GM12875 (cell line): Measurements from ENCODE around the gene ITSN2.
"Not testable (repeated sequence)": the region's sequence is repeated elsewhere in the genome, so short reads cannot be mapped to it uniquely, and the experiment has no call there.

ENCODE experiments used
- H3K4me3 ChIP-seq: one replicate; pipeline ENCODE4 v1.5.1; 2011; ENCODE audit warnings: low read depth, low read length, control low read depth
- TF ChIP-seq, protein P1 (sequence below): IDR thresholded peaks from 2 replicates; pipeline ENCODE4 v1.5.1; 2011; ENCODE audit warnings: low read depth, mild to moderate bottlenecking, control low read depth, inconsistent platforms, low read length, moderate library complexity, borderline replicate concordance; ENCODE audit not compliant: insufficient read depth

ITSN2 gene

DNA sequence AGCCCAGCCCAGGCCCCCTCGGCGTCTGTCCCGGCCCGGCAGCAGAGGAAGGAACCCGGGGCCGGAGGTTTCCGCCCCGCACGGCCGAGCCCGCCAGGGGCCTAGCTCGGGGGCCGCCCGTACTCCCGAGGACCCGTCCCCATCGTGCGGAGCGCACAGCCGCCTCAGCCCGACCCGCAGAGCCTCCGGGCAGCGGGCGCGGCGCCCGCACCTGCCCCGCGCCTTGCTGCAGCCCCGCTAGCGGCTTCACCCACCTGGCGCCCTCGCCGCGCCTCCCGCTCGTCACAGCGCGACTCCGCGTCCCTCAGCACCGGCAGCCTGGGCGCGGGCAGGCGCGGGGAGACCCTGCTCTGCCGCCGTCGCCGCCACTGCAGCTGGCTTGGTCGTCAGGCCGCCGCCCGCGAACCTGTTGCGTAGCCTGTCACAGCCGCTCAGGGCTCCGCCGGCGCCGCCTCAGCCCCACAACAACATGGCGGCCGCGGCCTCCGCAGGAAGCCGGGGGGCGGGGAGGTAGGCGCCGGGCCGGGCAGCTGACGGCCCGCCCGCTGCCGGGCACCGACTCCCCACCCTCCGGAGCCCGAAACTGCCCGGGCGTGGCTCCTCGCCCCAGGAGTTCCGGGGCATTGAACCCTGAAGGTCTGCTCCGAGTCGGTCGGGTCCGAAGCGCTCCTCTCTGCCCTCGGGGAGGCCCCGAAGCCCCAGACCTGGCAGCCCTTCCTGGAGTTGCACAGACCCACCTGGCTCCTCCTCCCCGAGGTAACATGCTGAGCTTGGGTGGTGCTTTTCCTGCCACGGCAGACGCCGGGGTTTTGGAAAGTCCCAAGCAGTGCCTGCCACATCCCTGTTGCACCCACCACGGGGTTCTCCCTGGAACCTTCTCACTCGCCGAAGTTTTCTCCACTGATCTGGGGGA is at the start of gene ITSN2:
ITSN2 (minus strand) TSS at position 487 of the 913 bp plus-strand sequence. CDS start 32,454 bp downstream, outside the sequence.
- TF ChIP-seq, protein P1, sequence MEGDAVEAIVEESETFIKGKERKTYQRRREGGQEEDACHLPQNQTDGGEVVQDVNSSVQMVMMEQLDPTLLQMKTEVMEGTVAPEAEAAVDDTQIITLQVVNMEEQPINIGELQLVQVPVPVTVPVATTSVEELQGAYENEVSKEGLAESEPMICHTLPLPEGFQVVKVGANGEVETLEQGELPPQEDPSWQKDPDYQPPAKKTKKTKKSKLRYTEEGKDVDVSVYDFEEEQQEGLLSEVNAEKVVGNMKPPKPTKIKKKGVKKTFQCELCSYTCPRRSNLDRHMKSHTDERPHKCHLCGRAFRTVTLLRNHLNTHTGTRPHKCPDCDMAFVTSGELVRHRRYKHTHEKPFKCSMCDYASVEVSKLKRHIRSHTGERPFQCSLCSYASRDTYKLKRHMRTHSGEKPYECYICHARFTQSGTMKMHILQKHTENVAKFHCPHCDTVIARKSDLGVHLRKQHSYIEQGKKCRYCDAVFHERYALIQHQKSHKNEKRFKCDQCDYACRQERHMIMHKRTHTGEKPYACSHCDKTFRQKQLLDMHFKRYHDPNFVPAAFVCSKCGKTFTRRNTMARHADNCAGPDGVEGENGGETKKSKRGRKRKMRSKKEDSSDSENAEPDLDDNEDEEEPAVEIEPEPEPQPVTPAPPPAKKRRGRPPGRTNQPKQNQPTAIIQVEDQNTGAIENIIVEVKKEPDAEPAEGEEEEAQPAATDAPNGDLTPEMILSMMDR, result no peak
- H3K4me3 ChIP-seq, result peak within 1 kb of the TSS; percentile 87

DNA sequence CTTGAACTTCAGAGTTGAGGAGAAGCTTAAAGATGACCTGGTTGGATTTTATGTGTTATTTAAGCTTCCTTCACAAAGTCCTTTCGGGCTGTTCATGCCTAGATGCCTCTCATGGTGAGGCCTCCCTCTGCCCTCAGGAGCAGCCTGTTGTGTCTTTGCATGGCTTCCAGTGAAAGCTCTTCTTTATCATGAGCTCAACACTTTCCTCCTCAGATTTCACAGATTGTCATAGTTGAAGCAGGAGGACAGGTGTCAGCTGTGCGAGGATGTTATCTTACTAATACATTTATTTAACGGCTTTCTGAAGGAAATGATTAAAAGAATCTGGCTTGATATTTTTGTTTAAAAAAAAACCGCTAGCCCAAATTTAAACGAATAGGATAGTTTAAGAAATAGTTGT is 48.8 kb upstream of the ITSN2 start:
- TF ChIP-seq, protein P1, result no peak
- no peak overlapping the region for H3K4me3 ChIP-seq

DNA sequence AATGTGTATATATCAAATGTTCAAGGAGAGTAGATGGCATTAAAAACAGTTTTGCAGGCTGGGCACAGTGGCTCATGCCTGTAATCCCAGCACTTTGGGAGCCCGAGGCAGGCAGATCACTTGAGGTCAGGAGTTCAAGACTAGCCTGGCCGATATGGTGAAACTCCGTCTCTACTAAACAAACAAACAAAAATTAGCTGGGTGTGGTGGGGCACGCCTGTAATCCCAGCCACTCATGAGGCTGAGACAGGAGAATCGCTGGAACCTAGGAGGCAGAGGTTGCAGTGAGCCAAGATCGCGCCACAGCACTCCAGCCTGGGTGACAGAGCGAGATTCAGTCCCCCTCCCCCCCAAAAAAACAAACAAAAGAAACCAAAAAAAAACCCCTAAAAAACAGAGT is 48.4 kb upstream of the ITSN2 start:
- H3K4me3 ChIP-seq, result not testable (repeated sequence)

DNA sequence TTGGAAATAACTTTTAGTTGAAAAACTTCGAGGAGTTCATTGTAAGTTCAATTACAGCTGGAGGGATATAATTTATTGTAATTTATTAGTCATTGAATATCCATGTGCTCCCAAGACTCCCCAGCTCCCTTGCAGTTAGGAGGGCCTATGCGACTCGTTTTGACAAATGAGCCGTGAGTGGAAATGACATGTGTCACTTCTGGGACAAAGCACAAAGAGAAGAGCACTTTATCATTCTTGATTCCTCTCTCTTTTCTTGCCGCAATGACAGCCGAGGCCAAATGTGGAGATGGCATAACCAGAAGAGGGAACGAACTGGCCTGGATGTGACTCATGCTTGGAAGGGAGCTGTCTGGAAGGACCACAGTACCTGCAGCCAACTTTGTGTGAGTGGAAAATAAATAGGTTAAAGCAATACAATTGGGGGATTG is 44.2 kb upstream of the ITSN2 start:
- no peak overlapping the region for H3K4me3 ChIP-seq
- TF ChIP-seq, protein P1, result no peak

DNA sequence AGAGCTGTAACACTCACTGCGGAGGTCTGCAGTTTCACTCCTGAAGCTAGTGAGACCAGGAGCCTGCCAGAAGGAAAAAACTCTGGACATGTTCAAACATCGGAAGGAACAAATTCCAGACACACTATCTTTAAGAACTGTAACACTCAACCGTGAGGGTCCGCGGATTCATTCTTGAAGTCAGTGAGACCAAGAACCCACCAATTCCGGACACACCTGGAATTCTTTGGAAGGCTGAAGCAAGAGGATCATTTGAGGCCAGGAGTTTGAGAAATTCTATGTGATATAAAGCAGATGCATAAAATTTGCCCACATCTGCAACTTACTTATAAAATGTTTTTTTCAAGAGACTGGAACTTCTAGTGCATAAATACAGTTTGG is 43.5 kb upstream of the ITSN2 start:
- TF ChIP-seq, protein P1, result no peak
- H3K4me3 ChIP-seq, result no peak overlapping the region

DNA sequence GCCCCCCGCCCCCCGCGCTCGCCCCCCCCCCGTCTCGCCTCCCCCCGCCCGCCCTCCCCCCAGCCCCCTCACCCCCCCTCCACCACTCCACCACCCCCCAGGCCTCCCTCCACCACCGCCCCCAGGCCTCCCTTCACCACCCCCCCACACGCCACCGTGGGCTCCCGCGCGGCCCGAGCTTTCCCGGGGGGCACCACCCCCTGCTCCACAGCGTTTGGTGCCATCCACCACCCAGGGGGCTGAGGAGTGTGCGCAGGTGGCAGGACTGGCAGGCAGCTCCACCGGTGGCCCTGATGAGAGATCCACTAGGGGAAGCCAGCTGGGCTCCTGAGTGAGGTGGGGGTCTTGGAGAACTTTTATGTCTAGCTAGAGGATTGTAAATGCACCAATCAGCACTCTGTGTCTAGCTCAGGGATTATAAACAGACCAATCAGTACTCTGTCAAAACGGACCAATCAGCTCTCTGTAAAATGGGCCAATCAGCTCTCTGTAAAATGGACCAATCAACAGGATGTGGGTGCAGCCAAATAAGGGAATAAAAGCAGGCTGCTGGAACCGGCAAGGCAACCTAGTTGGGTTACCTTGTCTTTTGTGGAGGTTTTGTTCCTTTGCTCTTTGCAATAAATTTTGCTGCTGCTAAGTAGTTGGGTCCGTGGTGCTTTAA is 43.0 kb upstream of the ITSN2 start:
- no peak overlapping the region for H3K4me3 ChIP-seq
- TF ChIP-seq, protein P1, result no peak

DNA sequence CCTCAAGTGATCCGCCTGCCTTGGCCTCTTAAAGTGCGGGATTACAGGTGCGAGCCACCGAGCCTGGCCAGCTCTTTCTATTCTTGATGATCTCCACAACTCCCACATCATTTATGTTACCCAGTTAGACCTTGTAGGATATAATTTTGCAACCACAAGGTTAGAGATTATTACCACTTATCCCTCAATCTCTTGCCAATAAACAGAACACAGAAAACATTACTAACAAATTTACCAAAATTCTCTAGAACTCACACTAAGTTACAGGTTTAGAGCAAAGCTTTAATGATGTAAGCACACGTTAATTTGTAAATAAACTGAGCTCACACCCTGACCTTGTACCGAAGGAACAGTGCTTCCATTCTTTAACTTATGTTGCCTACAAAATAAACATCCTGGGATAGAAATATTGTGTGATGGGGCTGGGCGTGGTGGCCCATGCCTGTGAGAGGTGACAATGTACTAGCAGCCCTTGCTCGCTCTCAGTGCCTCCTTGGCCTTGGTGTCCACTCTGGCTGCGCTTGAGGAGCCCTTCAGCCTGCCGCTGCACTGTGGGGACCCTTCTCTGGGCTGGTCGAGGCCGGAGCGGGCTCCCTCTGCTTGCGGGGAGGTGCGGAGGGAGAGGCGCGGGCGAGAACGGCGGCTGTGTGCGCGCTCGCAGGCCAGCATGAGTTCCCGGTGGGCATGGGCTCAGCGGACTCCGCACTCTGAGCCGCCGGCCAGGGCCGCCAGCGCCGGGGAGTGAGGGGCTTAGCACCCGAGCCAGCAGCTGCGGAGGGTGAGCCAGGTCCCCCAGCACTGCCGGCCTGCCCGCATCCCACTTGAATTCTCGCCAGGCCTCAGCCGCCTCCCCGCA is 42.1 kb upstream of the ITSN2 start:
- TF ChIP-seq, protein P1, result no peak
- H3K4me3 ChIP-seq, result no peak overlapping the region
